ENCODE results near the gene TP53I11. TPM values are rescaled to one million over a fixed set of nuclear protein-coding genes. Genes with fewer than 3 reads are reported as not detected.

Gene TP53I11
- total RNA-seq, 1 experiment from 2014 or later, result 7.7 TPM

- TF ChIP-seq CTCF (IDR thresholded peaks at IDR 0.05; ENCODE audit: insufficient read depth in 1 of 2, low read depth in 1 of 2, low read length in 1 of 2, severe bottlenecking in 1 of 2, unreplicated experiment in 1 of 2), result no peak
- no peaks in the 10 kb centered on the region for H3K9me3 ChIP-seq
- Mint-ChIP-seq H3K9me3 (ENCODE audit: unreplicated experiment) (no peaks in the 10 kb centered on the region), H3K4me1 (ENCODE audit: low read depth, unreplicated experiment) (peaks cover 6% of the 10 kb centered on the region), H3K27me3 (ENCODE audit: insufficient read depth, unreplicated experiment) (no peaks in the 10 kb centered on the region), H3K27ac (ENCODE audit: unreplicated experiment) (no peak overlapping the region), H3K36me3 (ENCODE audit: insufficient read depth, unreplicated experiment) (no peaks in the 10 kb centered on the region), H3K4me3 (ENCODE audit: unreplicated experiment) (peak overlapping the region; percentile 58)
- H3K27me3 ChIP-seq (replicated peaks; ENCODE audit: control insufficient read depth, insufficient read depth, low read length), result no peaks in the 10 kb centered on the region
- ChIA-PET CTCF (no interaction called here), POLR2A (no interaction called here)
- H3K4me3 ChIP-seq (ENCODE audit: low read depth, low read length), result no peak overlapping the region
- H3K4me1 ChIP-seq, result peaks cover 12% of the 10 kb centered on the region
- intact Hi-C loops (cut with micrococcal nuclease; ENCODE audit: unreplicated experiment), result no loop called here
- no peak for DNase-seq
- no TSS peak for BruUV-seq (replicated peaks)
- no peaks in the 10 kb centered on the region for H3K36me3 ChIP-seq (ENCODE audit: control insufficient read depth, insufficient read depth, low read length)
Observed at GRCh38 chr11:44957040-44957515, 6.4 kb upstream of the TP53I11 start.

GRCh38 chr11:44955015-44955738 is 4.5 kb upstream of the TP53I11 start:
- Histone ChIP-seq H3K36me3 (ENCODE audit: control insufficient read depth, insufficient read depth, low read length) (no peaks in the 10 kb centered on the region), H3K4me1 (peaks cover 12% of the 10 kb centered on the region), H3K9me3 (no peaks in the 10 kb centered on the region), H3K27me3 (replicated peaks; ENCODE audit: control insufficient read depth, insufficient read depth, low read length) (no peaks in the 10 kb centered on the region), H3K4me3 (ENCODE audit: low read depth, low read length) (no peak overlapping the region)
- Mint-ChIP-seq H3K4me3 (ENCODE audit: unreplicated experiment) (no peak overlapping the region), H3K4me1 (ENCODE audit: low read depth, unreplicated experiment) (peaks cover 6% of the 10 kb centered on the region), H3K9me3 (ENCODE audit: unreplicated experiment) (no peaks in the 10 kb centered on the region), H3K27ac (ENCODE audit: unreplicated experiment) (peak overlapping the region; percentile 38), H3K27me3 (ENCODE audit: insufficient read depth, unreplicated experiment) (no peaks in the 10 kb centered on the region), H3K36me3 (ENCODE audit: insufficient read depth, unreplicated experiment) (no peaks in the 10 kb centered on the region)
- no TSS peak for BruUV-seq (replicated peaks)
- no peak for TF ChIP-seq CTCF (IDR thresholded peaks at IDR 0.05; ENCODE audit: insufficient read depth in 1 of 2, low read depth in 1 of 2, low read length in 1 of 2, severe bottlenecking in 1 of 2, unreplicated experiment in 1 of 2)
- ChIA-PET CTCF (interaction anchor here (0.9 to 2.0 kb wide), 2 partner anchors 10 to 19 kb away, joined by 3 to 9 read pairs; no protein-coding TSS in a partner anchor), POLR2A (no interaction called here)
- no peak for DNase-seq
- intact Hi-C loops (cut with micrococcal nuclease; ENCODE audit: unreplicated experiment), result no loop called here

- CTCF ChIA-PET, result interaction anchor here (0.9 to 2.0 kb wide), 2 partner anchors 10 to 18 kb away, joined by 3 to 9 read pairs; no protein-coding TSS in a partner anchor
Observed at GRCh38 chr11:44954051-44954906, 3.6 kb upstream of the TP53I11 start.

More at GRCh38 chr11:44954051-44954906, 3.6 kb upstream of the TP53I11 start:
- Mint-ChIP-seq H3K9me3 (ENCODE audit: unreplicated experiment) (no peaks in the 10 kb centered on the region), H3K4me3 (ENCODE audit: unreplicated experiment) (no peak overlapping the region), H3K27ac (ENCODE audit: unreplicated experiment) (no peak overlapping the region), H3K27me3 (ENCODE audit: insufficient read depth, unreplicated experiment) (no peaks in the 10 kb centered on the region), H3K4me1 (ENCODE audit: low read depth, unreplicated experiment) (peaks cover 6% of the 10 kb centered on the region), H3K36me3 (ENCODE audit: insufficient read depth, unreplicated experiment) (no peaks in the 10 kb centered on the region)
- no peak overlapping the region for H3K4me3 ChIP-seq (ENCODE audit: low read depth, low read length)
- no TSS peak for BruUV-seq (replicated peaks)
- no peaks in the 10 kb centered on the region for H3K36me3 ChIP-seq (ENCODE audit: control insufficient read depth, insufficient read depth, low read length)
- no peaks in the 10 kb centered on the region for H3K27me3 ChIP-seq (replicated peaks; ENCODE audit: control insufficient read depth, insufficient read depth, low read length)
- no peak for DNase-seq
- H3K4me1 ChIP-seq, result peaks cover 12% of the 10 kb centered on the region
- intact Hi-C loops (cut with micrococcal nuclease; ENCODE audit: unreplicated experiment), result no loop called here
- no peaks in the 10 kb centered on the region for H3K9me3 ChIP-seq
- POLR2A ChIA-PET, result no interaction called here
- TF ChIP-seq CTCF (IDR thresholded peaks at IDR 0.05; ENCODE audit: insufficient read depth in 1 of 2, low read depth in 1 of 2, low read length in 1 of 2, severe bottlenecking in 1 of 2, unreplicated experiment in 1 of 2), result no peak
